Inflammatory macrophage (primary cell): ENCODE results near the gene KERA.
"Not testable (repeated sequence)": the region's sequence is repeated elsewhere in the genome, so short reads cannot be mapped to it uniquely, and the experiment has no call there.

ENCODE experiments used
- DNase-seq, 2 donors: peaks; one replicate each; pipeline ENCODE4 v3.0.0-alpha.2; 2020 to 2022
- total RNA-seq, 18 experiments: gene quantifications; one replicate each; lab custom pipeline; 2026; ENCODE audit warnings: mixed read lengths in 6 of 18, inconsistent platforms in 2 of 18; lab: John Stamatoyannopoulos, UW

The KERA gene, protein sequence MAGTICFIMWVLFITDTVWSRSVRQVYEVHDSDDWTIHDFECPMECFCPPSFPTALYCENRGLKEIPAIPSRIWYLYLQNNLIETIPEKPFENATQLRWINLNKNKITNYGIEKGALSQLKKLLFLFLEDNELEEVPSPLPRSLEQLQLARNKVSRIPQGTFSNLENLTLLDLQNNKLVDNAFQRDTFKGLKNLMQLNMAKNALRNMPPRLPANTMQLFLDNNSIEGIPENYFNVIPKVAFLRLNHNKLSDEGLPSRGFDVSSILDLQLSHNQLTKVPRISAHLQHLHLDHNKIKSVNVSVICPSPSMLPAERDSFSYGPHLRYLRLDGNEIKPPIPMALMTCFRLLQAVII
- total RNA-seq = 0 to 0.09 (median 0) reads per million in 18 experiments

DNA sequence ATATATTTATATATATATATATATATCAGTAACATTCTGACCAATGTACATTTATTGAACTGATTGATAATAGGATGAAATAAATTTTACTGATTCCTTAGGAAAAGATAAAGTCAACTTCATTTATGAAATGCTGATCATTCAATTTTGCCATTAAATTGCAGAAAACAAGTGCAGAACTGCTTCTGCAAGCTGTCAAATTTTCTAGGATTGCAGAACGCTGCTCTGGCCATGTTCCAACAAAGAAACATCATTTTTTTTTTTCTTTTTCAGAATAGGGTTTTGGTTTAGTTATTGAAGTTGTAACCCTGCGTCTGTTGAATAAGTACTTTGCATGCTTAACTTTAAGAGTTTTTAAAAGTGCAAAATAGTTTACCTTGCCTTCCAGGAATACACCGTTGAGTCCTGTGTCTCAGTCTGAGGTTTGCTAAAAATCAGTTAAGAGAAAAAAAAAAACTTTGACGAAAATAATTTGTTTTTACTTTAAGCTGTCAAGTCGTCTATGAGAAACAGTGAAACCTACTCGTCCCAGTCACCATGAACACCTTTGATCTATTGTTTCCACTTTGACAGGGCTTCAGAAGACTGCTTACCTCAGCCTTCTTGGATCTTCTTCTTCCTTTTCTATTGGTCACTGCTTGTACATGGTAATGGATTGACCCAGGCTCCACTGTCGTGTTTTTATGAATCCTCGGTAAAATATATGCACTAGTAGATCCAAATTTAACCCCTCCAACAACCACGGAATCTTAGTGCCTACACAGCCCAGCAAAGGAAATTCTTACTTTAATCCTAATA, at the start of gene KERA:
Gene KERA (minus strand): TSS at position 657 of the 798 bp plus-strand sequence. CDS start 1,743 bp downstream, outside the sequence.
- no peak for DNase-seq

DNA sequence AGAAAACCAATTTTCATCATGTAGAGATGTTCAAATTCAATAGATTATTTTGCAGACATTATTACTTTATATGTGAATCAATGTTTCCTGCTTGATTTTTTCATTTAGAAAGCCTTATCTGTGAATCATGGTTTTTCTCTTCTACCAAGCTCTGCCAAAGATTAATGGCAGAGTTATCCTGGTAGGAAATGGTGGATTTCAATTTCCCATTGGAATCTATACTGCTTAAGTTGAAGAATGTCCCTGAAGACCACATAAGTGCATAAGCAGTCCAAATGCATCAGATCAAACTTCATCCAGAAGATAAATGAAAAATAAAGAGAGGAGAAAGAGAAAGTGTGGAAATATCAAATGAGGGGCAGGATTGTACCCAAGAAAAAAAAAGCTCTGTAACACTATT, 48.5 kb upstream of the KERA start:
- DNase-seq = no peak

DNA sequence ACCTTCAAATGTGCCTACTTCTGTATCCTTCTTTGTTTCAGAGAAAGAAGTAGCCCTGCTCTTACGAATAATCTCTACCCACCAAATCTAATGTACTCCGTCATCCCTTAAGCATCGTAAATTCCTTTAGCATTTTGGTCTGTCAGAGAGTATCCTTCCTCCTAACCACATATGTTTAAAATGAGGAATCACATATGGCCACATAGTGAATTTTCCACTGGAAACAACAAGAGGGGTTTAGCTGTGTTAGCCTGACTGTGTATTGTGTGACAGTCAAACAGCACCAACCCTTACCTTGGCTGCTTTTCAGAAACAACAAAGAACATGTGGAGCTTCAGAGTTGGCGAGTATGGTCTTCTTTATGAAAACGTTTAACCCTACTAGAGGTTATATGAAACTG, 48.0 kb upstream of the KERA start:
- no peak for DNase-seq

DNA sequence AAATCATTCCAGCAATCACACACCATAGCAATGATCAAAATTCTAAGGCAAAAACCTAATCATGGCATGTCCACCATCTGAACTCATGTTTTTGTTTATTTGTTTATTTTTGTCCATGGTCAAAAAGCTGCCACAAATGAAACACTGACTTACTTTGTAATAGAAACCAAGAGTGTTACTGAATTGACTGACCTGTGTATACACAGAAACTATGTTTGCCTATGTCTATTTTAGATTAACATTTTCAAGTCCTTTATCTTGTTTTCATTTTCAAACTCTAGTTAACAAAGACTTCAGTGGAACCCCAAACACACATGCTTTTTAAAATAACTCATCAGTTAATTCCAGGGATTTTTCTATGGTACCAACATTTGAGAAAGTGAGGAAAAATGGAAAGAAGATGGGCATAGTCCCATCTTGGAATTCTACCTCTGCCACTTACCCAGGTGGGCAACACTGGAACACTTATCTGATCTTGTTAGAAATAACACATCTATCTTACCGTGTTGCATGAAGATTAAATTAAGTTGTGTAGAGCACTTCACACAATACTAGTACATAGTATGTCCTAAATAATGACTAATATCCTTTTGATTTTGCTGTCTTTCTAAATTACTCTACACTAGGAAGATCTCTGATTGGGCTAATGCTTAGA, 47.1 kb upstream of the KERA start:
- DNase-seq = no peak

DNA sequence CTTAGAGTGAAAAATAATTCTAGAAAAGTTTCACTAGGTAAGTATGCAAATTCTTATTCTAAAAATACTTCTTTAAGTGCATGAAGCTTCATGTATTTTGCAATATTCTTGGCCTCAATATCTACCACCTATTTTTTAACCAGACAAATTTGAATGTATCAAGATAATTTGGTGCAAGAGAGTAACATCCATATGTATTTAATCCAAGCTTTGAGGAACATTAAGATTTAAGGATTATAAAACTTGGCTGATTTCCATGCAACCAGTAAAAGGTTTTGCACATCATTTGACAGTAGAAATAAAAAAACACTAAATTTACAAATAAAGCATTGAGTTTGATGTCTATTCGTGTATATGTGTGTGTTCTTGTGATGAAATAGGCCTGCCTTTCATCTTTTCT, 45.8 kb upstream of the KERA start:
- no peak for DNase-seq

DNA sequence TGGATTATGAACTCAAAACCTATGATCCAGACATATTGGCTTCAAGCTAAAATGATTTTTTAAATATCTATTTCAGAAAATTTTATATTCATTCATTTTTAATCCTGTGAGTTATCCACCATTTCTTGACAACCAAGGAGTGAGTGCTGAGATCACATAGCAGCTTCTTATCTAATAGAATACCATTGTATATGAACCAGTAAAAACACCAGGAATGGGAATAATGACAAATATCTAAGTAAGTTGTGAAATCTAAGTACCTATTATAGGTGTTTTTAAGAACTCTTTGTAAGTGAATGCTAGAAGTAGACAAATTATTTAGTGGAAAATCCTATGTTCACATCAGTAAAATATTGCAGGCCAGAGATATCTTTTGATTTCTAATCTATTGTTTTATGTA, 45.3 kb upstream of the KERA start:
- no peak for DNase-seq

DNA sequence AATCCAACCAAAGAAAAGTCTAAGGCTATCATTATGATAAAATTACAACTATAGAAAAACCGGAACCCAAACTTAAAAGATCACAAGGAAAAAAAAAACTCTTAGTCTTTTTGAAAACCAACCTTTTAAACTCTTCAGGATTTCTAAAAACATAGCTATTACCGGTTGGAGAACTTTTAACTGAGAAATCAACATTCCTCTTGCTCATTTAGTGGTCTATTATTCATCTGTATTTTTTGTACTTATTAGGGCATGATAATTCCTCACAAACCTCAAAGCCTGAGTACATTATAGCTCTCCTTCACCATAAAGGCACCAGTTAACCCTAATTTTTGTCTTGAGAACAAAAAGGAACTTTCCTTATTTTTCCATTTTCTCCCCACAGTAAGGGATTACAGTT, 43.1 kb upstream of the KERA start:
- DNase-seq = no peak

DNA sequence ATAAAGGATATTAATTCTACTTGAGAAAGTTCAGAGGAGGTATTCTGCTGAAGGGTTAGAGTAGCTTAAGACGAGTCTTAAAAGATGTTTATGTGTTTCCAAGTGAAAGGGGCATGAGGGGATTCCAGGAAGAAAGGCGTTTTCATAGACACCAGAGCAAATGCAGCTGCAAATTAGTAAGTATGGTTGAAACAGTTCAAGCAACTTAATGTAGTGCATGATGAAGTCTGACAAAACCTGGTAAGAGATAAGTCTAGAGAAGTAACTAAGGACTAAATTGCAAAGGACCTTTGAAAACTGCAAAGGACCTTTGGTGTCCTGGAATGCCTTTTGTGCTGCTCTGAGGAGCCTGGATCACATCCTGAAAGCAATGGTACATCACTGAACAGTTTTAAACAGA, 42.0 kb upstream of the KERA start:
- no peak for DNase-seq

DNA sequence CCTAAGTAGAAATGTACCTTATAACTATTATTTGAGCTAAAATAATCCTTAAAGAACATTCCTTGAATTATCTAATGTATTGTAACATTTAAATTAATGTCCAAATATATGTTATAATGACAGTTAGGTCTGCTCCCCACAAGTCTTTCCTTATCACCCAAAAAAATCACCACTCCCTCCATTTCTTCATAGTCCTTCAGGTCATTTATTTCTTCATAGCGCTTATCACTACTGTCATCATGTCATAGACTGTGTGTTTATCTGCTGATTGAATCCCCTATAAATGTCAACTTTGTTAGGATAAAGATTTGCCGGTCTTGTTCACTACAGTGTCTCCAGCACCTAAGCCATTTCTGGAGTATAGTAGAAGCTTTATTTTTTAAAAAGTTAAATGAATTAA, 41.5 kb upstream of the KERA start:
- DNase-seq = no peak

DNA sequence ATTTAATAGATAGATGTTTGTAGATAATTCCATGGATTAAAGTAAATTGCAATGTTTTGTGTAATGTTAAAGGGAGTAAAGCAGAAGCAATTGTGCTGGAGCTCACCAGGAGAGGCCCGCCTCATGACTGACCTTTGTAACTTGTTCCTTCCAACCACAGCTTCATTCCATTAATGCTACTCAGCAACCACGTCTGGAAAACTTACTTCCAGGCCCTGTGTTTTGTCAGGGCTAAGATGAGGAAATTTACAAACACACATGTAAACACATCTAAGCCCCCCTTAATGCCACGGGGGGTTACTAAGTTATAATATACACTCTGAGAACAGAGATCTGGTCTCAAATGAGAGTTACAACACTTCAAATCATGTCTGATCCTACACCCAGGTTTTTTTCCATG, 41.1 kb upstream of the KERA start:
- DNase-seq = peak in 1 of 2 donors; percentile 2

DNA sequence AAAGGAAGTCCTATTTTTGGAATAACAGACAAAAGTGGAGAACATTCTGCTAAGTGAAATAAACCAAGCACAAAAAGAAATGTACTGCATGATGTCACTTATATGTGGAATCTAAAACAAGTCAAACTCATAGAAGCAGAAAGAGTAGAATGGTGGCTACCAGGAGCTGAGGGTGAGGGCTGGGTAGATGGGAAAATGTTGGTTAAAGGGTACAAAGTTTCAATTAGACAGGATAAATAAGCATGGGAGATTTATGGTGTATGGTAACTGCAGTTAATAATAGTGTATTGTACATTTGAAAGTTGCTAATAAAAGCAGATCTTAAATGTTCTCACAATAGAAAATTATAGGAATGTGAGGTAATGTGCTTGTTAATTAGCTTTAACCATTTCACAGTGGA, 40.6 kb upstream of the KERA start:
- no peak for DNase-seq

DNA sequence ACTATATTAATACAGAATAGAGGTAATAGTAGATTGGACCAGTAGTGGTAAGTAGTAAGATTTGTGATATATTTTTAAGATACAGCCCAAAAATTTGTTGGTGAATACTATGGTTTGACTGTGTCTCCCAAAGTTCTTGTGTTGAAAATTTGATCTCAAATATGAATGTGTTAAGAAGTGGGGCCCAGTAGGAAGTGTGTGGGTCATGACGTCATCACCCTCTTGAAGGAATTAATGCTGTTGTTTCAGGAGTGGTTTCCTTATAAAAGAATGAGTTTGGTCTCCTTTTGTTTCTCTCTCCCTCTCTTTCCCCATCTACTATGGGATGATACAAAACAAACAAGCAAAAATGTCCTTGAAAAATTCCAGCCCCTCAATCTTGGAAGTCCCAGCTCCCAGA, 37.1 kb upstream of the KERA start:
- no peak for DNase-seq

DNA sequence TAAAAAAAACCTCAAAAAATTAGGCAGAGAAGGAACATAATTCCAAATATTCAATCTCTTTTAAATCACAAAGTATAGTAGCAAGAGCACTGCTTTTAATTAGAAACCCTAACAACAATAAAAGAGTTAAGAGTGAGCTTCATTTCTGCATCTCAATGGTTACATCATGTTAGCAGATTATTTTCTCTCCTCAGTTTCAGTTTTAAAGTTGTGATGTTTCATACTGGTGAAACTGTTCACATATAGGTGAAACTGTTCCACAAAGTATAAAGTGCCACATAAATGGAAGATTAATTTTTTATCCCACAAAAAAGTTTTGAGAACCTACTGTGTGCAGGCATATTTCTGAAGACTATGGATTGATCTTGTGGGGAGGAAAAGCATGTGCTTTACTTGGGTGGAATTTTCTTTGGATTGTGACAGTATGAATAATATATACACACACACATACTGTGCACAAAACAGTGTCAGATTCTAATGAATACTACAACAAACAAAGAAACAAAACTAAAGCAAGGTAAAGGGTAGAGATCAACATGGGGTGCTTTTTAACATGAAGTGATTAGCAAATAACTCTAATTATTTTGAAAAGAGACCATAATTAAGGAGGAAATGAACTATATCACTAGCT, 36.3 kb upstream of the KERA start:
- DNase-seq = no peak

DNA sequence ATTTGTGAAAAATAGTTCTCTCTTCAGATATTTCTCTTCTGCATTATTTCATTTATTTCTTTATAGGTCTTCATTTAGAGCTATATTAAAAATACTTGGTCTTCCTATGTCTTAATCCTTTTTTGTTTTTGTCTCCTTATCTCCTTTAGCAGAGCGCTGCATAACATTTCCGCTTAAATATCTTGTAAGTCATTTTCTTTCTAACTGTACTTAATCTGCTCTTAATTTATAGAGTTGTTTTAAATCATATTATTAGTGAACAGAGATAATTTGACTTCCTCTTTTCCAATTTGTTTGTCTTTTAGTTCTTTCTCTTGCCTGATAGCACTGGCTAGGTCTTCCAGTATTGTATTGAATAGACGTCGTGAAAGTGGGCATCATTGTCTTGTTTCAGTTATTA, 35.5 kb upstream of the KERA start:
- DNase-seq = no peak

DNA sequence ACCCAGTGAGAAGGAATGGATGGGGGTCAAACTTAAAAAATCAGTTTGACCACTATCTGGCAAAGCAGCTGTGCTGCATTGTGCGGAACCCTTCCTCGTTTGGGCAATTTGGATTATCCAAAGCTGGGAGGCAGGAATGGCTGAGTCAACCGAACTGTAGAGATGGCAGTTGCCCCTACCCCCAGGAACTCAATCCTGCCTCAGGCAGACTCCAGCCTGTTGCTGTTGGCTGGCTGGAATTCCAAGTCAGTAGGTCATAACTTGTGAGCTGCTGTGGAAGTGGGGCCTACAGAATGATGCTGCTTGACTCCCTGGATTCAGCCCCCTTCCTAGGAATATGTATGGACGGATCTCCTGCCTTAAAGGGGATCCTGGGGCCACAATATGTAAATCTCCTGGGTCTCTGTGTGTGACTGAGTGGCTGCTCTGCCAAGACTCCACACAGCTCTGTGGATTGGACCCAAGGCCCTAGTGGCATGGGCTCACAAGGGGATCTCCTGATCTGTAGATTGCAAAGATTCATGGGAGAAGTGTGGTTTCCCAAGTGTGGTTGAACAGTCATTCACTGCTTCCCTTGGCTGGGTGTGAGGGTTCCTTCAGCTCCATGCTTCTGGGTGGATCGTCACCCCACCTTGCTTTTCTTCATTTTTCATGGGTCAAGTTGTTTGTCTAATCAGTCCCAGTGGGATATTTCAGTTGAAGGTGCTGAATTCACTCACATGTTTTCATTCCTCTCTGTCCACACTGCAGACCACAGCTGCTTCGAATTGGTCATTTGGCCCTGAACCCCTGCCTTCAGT, 34.3 kb upstream of the KERA start:
- DNase-seq = no peak

DNA sequence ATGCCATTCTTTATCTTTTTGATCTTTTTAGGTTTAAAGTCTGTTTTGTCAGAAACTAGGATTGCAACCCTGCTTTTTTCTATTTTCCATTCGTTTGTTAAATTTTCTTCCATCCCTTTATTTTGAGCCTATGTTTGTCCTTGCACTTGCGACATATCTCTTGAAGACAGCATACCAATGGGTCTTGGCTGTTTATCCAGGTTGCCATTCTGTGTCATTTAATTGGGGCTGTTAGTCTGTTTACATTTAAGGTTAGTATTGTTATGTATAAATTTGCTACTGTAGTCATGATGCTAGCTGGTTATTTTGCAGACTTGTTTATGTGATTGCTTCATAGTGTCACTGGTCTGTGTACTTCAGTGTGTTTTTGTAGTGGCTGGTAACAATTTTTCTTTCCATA, 32.1 kb upstream of the KERA start:
- DNase-seq = not testable (repeated sequence)

DNA sequence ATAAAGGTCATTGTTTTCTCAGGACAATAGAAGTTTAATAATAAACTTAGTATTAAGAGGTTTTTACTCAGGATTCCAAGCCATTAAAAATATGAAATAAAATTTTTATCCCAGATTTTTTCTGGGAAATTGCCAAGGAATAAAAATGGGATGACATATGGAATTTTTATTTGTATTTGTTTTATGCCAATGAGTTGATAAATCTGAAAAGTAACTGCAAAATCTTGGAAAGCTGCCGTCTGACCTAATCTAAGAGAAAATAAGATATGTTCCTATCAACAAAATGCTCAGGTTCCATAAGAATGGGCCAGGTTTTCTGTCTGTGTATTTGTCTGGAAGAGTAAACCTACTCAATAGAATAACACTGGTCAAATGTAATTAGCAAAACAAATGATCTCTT, 22.2 kb upstream of the KERA start:
- DNase-seq = no peak

DNA sequence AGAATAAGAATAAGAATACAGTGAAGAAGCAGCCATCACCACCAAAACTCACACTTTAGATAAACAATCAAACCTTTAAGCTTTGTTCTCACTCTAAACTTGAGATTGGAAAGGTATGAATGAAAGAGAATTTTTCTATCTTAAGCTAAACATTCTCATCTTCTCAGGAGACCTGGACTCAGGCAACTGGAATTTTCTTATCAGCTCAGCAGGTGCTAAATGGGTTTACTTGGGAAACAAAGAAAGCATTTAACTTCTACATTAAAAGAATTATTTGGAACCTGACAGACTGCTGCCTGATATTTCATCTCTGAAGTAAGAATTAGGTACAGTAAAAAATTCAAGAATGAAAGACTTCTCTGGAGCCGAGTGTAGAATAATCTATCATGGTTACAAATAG, 20.7 kb upstream of the KERA start:
- no peak for DNase-seq

DNA sequence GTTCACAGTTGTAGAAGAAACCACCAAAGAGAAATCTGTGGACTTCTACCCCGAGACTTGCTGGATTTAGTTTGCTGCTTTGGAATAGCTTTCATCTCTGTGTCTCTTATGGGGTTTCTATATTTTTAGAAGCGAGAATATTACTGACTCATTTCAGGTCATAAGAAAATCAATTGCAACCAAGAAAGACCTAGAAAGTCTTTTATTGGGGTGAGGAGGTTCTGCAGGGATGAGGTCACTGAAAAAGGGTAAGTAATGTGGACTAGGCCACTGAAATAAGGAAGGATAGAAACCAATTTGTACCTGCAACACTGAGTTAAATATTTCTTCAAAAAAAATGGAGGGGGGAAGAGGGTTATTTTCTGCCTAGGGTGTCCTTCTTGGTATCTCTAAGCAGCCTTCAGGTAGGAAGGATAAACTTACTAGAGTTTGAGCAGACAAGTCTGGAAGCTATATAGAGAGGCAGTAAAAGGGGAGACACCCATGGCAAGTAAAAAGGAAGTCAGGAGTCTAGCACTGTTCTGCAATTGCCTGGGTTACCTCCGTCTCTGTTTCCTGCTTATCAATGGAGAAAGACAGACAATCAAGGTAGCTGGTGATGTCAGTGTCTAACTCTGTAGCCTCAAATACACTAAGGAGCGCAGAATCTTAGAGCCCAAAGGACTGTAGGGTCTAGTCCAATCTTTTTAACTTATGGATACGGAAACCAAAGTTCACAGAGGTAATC, 19.6 kb upstream of the KERA start:
- no peak for DNase-seq

DNA sequence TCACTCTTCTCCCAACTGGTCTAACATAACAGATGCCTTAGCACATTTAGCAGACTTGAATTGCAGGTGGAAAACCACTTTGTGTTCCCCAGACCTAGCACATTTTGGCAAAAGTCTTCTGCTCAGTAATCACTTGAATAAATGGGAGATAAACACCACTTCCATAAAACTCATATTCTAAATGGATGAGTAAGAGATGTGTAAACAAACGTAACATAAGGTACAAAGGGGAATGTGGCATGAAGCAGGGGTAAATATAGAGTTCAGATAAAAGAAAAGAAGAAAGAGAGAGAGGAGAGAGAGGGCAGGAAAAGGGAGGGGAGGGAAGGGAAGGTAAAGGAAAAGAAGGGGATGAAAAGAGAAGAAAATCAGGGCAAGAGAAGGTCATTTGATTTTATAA, 17.0 kb upstream of the KERA start:
- DNase-seq = no peak

DNA sequence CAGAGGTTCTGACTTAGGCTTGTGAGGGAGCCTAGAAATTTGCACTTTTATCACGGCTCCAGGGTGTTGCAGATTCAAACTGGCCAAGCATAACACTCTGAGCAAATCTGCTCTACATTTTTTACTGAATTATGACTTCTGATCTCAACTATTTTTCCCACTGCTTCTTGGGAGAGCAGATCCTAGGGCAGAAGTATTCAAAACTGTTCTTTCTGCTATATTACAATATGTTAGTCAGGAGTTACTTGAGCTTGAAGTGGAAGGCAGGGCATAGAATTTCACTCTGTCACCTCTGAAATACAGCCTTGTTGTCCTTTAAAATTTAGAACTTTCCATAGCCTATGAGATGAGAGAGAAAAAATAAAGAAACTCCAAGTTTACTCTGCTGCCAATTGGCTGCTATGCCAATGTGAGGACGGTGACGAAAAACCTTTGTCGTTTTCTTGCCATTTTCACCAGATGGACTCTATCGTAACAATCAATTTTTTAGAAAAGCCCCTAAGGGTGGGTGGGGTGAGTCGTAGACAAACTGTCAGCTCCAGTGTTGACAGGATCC, 16.4 kb upstream of the KERA start:
- DNase-seq = no peak
